ENCODE measurements around the gene CHMP1A.
"Not testable (repeated sequence)": the region's sequence is repeated elsewhere in the genome, so short reads cannot be mapped to it uniquely, and the experiment has no call there.

The CHMP1A gene
- 54.5 to 111 (median 71.5) reads per million in 18 experiments for total RNA-seq

DNA sequence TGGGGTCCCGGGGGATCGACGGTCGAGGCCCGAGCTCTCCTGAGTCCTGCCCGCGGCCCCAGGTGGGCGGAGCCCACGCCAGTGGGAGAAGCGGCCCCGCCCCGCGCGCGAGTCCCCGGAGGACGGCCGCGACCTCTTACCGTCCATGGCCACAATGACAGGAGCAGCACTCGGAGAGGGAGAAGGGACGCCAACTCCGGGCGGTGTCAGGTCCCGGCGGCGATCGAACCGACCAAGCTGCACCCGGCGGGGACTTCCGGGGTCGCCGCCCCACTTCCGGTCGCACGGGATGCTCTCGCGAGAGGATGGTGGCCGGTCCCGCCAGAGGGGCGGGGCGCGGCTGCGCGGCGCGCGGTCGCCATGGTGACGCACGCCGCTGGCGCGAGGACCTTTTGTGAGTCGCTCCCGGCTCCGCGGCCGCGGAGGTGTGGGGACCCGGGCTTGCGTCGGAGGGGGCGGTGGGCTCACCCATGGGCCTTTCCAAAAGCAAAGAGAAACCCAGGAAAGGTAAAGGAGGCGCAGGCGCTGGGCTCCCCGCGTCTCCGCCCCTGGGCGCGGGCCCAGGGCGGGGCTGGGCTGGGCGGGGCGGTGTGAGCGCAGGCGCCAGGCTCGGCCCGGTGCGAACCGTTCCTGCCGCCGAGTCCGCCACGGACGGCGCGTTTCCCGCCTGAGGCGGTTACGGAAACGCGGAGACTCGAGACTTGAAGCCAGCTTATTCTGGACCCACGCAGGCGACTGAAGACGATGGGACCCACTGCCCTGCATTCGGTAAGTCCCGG is at the start of gene CHMP1A, which contains the start of gene SPATA33:
CHMP1A (minus strand) TSS at position 267 of the 779 bp plus-strand sequence; CDS start at position 147, 120 bp downstream.
SPATA33 (plus strand) TSS at position 395 of the 779 bp plus-strand sequence; CDS start at position 471, 76 bp downstream.
- DNase-seq: peak; percentile 86 to 92

DNA sequence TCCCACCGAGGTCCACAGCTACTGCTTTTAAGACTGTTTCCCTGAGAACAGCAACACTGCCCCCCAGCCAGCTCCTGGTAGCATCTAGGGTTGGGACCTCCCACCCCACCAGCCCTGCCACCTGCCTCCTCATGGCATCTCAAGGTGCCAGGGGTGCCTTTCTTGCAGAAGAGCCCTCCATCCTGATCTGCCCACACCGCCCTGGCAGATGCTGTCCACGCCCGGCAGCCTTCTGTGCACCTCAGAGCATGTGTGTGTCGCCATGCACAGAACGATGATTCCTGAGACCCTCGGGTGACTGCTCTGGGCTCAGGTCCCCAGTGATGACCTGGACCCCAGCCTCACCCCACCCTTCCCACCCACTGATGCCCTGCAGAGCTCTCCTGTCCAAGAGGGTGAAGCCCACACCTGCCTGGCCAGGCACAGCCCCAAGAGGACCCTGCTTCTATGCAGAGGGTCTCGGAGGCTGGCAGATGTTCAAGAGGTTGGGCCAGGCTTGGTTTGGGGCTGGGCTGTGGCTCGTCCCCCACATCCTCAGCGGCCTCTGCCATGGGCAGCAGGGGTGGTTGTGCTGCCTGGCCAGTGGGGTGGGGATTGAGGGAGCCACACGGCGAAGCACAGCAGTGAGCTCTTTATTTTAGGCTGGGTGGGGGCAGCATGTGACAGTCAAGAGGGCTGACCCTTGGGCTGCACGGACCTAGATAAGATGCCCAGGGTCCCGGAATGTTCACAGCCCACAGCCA is 49.2 kb upstream of the CHMP1A start:
- no peak for DNase-seq

DNA sequence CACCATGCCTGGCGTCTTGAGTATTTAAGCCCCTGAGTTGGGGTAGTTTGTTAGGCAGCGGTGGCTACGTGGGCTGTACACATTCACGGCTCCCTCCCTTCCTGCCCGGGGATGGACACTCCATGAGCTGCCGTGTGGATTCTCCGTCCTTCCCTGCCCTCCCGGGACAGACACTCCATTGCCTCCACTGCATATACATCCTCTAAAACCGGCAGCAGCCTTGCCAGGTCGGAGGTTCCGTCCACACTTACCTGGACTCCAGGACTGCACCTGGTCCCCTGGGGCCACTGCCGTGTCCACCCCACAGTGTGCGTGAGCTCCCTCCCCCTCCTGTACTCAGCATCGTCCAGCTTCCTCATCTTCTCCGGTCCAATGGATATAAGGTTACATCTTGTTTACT is 47.5 kb upstream of the CHMP1A start:
- no peak for DNase-seq

DNA sequence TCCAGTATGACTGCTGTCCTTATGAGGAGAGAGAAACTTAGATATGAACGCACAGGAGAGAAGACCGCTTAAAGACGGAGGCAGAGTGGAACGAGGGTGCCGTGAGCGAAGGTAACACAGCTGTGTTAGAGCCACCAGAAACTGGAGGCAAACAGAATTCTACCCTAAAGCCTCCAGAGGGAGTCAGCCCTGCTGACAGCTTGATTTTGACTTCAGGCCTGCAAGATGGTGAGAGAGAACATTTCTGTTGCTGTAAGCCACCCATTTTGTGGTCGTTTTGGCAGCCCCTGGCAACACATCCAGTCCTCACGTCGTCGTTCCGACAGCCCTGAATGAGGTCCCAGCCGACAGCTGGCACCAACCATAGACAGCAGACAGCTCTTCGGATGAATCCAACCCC is 46.8 kb upstream of the CHMP1A start:
- no peak for DNase-seq

DNA sequence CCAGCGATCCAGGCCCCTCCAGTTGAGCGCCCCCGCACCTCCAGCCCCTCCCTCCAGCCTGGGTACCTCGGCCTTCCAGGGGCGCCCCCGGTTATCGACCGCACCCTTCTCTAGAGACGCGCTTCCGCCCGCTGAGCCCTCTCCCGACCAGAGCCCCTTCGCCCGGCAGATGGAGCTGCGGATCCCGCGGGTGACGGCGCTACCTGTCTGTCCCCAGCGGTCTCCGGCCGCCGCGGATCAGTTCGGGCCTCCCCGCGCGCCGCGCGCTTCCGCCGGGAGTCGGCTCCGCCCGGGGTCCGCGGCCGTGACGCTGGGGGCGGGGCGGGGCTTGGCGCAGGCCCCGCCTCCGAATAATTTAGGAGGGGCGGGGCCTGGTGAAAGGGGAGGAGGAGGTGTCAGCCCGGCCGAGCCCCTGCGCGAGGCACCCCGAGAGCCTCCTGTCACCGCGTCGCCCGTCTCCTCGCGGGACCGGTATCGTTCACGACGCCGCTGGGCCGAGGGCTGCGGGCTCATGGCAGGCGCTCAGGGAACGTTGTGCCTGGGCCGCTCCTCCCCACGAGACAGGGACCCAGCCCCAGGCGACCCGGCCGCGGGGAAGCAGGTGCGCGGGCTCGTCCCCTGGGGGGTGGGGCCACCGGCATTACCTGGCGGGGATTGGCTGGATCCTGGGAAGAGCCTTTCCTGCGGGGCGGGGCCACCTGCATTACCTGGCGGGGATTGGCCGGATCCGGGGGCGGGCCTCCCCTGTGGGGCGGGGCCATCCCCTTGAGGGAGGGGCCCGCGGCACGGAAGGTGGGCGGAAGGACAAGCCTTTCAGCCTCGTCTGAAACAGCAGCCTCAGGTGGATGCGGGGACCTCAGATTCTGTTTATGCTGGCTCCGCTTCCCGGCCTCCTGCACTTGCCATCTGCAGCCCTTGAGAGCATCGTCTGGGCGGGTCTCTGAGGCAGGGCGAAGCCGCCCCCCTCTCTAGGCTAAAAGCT is 44.2 kb upstream of the CHMP1A start, which contains the start of gene SPATA2L:
SPATA2L (minus strand) TSS at position 281 of the 982 bp plus-strand sequence. CDS start 473 bp downstream, outside the sequence.
- peak; percentile 94 to 96 for DNase-seq

DNA sequence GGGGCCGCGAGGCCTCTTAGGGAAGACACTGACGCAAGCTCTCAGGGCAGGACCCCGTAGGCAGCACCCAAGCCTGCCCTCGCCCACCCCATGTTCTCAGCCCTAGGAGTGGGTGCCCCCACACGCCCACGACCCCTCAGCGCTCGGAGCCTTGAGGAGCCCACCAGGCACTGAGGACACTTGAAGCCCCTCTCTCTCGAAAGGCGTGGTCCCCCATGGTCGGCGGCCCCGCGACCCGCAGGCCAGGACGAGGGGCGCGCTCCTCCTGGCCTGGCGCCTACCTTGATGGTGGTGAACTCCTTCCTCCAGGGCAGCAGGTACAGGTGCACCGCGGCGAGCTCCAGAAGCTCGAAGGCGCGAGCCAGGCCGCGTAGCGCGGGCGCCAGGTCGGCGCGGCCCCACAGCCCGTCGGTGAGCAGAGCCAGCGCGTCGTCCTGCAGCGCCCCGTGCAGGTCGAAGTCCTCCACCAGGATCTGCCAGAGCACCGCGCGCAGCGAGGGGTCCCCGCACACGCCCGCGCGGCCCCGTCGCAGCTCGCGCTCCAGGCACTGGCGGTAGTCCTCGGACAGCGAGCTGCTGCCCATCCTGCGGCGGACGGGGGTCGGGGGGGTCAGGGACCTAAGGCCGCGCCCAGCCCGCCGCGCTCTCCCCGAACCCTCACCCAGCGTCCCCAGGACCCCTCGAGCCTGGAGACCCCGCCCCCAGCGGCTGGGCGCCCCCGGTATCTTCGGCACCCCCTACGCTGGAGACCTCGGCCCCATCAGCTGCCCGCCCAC is 43.3 kb upstream of the CHMP1A start:
- peak in 1 of 2 donors; percentile 53 for DNase-seq

DNA sequence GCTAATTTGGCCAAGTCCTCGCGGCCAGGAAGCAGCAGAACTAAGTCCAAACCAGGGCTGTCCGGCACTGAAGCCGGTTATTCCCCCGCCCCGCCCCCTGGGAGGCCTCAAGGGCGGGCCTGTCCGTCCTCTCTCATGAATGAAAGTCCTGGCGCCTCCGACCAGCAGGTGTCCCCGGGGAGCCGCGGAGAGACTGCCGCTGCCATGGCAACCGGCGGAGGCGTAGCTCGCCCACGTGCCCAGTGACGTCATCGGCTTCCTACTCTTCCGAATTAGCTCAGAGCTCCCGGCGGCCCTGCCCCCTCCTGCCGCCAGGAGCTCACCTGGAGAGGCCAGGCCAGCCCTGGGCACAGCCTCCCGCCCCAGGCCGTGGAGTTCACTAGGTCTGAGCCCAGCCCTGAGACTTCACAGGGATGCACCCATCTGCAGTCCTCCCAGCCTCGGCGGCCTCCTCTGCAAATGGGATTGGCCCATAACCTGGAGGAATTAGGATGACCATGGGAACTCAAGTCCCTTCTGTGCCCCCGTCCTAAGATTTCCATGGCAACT is 42.7 kb upstream of the CHMP1A start:
- DNase-seq: peak; percentile 98 to 99

DNA sequence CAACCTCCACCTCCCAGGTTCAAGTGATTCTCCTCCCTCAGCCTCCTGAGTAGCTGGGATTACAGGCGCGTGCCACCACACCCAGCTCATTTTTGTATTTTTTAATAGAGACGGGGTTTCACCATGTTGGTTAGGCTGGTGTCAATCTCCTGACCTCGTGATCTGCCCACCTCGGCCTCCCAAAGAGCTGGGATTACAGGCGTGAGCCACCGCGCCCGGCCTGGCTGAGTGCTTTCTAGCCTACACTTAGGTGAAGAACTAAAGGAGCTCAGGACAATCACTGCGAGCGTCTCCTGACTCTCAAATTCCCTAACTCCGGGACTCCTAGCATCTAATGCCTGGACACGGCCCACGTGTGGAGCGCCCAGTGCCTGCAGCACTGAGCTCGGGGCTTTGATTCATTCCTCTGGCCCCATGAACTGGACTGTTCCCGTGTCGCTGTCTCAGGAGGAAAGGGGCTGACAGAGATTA is 42.2 kb upstream of the CHMP1A start:
- not testable (repeated sequence) for DNase-seq

DNA sequence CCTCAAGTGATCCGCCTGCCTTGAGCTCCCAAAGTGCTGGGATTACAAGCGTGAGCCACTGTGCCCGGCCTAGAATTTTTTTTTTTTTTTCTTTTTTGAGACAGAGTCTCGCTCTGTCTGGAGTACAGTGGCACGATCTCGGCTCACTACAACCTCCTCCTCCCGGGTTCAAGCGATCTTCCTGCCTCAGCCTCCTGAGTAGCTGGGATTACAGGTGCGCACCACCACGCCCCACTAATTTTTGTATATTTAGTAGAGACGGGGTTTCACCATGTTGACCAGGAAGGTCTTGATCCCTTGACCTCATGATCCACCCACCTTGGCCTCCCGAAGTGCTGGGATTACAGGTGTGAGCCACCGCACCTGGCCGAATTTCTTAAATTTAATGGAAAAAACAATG is 41.2 kb upstream of the CHMP1A start:
- not testable (repeated sequence) for DNase-seq

DNA sequence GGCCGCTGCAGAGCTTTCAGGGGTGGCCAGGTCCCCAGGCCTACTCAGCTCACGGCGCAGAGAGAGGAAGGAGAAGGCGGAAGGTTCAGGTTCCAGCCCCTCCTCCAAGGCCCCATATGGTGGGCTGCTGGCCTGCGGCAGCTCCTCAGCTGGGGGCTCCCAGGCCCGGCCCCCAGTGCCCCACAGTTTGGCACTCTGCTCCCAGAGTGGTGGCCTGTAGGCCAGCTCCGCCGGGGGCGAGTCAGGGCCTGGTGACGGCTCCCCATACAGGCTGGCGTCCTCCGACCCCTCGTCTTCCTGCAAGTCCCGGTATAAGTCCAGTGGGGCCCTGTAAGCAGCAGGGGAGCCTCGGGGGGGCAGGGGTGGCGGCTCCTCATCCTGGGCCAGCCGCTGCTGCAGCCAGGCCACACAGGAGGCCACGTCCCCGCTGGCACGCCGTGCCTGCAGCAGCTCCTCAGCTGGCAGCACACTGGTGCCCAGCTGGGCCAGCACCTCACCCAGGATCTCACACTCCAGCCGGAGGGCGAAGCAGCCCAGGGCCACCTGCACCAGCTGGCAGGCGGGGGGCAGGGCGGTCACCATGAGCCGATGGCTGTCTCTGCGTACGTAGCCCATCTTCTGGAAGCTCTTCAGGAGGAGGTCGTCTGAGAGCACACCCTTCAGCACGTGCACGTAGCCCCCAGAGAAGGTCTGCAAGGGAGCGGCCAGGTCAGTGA is 40.3 kb upstream of the CHMP1A start:
- DNase-seq: no peak

DNA sequence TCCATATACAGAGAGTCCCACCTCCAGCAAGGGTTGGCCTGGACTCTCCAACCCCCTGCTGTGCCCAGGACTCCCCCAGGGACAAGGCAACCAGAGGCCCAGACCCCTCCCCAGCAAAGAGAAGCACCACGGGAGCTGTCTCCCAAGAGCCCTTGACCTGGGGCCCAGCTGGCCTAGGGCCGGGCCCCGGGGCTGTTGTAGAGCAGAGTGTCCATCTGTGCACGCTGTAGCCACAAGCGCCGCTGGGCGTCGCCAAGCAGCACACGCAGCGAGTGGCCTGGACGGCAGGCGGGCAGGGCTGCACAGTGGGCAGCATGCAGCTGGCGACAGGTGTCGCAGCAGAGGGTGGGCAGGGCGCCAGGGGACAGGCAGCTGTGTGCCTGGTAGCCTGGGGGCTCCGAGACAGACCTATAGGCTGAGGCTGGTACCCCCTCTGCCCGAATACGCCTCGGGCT is 39.7 kb upstream of the CHMP1A start:
- DNase-seq: no peak

DNA sequence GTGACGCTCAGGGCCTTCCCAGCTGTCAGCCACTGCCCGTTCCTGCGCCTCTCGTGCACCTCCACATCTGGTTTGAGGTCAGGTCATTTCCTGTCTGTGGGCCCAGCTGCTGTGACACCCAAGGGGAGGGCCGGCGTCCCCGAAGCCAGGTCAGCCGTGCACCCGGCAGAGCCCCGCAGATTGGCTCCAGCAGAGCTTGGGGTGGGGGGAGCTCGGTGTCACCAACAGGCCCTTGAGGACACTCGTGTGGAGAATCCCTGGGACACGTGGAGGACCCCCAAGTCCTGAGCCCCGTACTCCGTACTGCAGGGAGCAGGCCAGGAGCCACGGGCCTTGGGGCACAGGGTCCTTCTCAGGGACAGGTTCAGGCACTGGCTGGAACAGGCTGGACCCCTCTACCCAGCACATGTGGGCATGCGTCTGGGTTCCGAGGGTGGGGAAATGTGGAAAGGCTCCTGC is 39.2 kb upstream of the CHMP1A start:
- no peak for DNase-seq

DNA sequence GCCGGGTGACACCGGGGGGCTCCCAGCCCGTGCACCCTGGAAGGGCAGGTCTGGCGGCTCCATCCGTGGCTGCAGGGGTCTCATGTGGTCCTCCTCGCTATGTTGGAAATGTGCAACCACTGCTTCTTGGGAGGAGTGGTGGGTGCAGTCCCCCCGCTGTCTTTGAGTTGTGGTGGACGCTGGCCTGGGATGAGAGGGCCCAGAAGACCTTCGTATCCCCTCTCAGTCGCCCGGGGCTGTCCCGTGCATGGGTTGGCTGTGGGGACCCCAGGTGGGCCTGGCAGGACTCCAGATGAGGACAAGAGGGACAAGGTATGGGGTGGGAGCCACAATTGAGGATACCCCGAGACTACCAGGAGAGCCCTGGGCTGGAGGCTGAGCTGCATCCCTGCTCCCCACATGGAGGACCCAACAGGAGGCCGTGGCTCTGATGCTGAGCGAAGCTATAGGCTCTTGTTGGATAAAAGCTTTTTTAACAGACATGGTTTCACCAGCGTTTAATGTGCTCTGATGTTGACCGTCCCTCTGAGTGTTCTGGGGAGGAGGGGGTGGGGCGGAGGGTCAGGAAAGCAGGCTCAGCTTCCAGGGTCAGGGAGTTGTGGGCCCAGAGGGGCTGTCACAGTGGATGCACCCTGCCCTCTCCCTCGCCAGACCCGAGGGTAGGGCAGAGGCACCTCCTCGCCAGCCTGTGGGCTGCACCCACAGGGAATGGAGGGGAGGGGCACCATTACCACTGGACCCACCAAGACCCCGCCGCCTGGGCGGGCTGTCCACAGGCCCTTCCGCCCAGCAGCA is 38.6 kb upstream of the CHMP1A start:
- no peak for DNase-seq

DNA sequence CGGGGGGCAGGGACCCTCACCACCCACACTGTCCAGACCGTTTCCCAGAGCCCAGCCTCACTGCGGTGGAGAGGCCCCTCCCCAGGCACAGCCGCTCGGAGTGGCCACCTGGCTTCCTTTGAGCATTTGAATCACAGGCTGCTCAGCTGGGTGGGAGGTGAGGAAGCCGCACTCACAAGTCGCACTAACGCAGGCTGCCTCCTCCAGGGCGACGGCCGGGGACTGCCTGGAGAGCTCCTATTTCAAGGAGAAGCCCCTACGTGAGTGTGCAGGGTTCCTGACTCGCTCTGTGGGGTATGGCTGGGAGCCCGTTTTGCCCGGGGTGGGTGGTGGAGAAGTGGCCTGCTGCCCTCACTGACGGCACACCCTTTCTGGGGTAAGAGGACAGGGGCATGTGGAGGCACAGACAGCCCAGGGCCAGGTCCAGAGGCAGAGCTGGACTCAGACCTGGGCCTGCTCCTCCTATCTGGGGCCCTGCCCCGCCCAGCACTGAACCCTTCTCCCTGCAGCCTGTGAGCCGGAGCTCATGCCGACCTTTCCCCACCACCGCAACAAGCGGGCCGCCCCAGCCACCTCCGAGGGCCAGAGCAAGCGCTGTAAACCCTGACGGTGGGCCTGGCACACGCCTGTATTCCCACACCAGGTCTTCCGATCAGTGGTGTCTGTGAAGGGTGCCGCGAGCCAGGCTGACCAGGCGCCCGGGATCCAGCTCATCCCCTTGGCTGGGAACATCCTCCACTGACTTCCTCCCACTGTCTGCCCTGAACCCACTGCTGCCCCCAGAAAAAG is 37.8 kb upstream of the CHMP1A start:
- DNase-seq: no peak

DNA sequence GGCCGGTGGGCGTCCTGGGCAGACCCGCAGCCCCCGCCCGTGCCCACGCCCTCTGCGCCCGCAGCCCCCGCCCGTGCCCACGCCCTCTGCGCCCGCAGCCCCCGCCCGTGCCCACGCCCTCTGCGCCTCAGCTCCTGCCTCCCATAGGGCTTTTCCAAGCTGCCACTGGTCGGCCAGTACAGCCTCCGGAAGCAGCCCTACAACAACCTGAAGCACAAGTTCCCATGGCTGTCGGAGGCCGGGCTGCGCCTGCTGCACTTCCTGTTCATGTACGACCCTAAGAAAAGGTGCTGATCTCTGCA is 37.2 kb upstream of the CHMP1A start:
- DNase-seq: not testable (repeated sequence)

DNA sequence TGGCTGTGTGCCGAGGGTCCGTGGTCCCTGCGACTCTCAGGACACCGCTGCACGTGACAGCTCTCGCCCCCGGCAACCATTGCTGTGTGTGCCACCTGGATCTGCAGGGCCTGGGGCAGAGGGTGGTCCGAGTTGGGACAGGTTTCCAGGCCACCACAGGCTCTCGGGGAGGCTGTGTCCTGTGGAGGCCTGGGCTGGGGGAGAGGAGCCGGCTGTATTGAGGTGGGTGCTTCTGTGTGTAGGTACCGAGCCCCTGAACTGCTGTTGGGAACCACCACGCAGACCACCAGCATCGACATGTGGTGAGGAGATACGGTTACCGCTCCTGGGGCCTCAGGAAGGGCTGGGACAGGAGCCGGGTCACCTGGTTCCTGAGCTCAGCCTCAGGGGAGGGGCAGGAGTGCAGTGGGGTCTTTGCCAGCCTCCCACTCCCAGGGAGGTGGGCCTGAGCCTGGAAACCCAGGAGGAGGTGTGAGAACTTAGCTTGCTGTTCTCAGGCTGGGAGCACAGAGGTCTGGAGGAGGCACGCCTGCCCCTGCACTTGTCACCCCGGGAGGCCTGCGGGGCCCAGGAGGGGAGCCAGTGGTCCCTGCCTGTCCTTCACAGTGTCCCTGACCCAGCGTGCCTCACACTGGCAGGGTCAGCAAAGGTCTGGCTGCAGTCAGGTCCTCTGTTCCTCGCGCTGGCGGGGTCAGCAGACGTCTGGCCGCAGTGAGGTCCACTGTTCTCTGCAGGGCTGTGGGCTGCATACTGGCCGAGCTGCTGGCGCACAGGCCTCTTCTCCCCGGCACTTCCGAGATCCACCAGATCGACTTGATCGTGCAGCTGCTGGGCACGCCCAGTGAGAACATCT is 36.6 kb upstream of the CHMP1A start:
- no peak for DNase-seq

DNA sequence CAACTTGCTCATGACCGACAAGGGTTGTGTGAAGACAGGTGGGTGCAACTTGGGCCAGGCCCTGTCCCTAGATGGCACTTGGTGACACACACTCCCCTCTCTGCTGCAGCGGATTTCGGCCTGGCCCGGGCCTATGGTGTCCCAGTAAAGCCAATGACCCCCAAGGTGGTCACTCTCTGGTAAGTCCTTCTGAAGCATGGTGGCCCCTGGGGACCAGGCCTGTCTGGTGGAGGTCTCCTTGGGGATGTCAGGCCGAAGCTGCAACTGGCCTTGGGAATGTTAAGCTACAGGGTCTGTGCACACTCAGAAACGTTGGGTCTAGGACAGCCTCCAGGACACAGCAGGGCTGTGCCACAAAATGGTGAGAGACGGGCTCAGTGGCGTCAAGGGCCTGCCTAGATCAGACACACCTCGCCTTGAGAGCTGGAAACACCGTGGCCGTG is 35.8 kb upstream of the CHMP1A start:
- DNase-seq: no peak

Data from inflammatory macrophage (primary cell).